Measurements from ENCODE around the gene HMGCL.

DNA sequence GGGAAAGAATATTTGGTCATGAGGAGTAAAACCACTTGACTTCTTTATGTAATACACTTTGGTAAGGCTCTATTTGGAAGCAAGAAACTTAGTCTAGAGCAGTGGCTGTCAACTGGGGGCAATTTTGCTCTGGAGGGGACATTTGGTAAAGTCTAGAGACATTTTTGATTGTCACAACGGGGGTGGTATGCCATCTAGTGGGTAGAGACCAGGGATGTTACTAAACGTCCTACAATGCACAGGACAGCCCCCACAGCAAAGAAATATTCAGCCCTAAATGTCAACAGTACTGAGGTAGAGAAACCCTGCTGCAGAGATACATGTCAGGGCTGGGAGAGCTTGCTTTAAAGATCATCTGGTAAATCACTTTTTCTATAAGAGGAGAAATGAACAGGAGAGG lies 29.3 kb upstream of the HMGCL start:
- TF ChIP-seq, protein P1, sequence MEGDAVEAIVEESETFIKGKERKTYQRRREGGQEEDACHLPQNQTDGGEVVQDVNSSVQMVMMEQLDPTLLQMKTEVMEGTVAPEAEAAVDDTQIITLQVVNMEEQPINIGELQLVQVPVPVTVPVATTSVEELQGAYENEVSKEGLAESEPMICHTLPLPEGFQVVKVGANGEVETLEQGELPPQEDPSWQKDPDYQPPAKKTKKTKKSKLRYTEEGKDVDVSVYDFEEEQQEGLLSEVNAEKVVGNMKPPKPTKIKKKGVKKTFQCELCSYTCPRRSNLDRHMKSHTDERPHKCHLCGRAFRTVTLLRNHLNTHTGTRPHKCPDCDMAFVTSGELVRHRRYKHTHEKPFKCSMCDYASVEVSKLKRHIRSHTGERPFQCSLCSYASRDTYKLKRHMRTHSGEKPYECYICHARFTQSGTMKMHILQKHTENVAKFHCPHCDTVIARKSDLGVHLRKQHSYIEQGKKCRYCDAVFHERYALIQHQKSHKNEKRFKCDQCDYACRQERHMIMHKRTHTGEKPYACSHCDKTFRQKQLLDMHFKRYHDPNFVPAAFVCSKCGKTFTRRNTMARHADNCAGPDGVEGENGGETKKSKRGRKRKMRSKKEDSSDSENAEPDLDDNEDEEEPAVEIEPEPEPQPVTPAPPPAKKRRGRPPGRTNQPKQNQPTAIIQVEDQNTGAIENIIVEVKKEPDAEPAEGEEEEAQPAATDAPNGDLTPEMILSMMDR (IDR thresholded peaks at IDR 0.05) = no peak
- TF ChIP-seq EZH2 (IDR thresholded peaks at IDR 0.05) (no peak), EZH2phosphoT487 (IDR thresholded peaks at IDR 0.05) (no peak)

Data from neural progenitor cell (in vitro differentiated cells).